Measurements from ENCODE around the gene TFR2.
A peak's percentile ranks its signal among the peaks of the same experiment; 100 is the strongest.

TFR2 gene

GRCh38 chr7:100641463-100641859 lies at the start of gene TFR2:
Gene TFR2 (minus strand): TSS chr7:100641552. CDS start chr7:100641509, 43 bp downstream.
- DNase-seq (ENCODE audit: low spot score), result peak; percentile 87

- DNase-seq (ENCODE audit: low spot score), result no peak
Measured at GRCh38 chr7:100689230-100690135, 48.1 kb upstream of the TFR2 start.

DNA sequence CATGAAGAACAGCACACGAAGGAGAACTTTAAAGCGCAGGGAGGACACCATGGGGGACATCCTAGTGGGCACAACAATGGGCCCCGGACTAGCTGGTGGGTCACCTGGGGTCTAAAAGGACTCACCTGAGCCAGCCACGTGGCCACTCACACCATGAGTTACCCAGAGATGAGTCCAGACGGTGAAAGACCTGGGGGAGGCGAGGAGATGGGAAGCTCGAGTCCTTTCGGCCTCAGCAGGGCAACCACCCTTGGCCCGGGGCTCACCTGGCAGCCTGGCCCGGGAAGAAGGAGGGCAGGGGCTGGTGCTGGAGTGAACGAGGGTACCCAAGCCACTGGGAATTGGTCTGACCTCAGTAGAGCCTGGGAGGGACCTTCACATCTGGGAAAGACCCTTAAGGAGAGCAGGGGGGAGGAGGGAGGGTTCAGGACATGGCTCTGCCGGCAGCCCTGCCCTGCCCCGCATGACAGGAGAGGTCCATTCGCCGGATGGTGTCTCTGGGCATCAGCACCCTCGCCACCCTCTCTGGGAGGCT lies 47.0 kb upstream of the TFR2 start:
- no peak for DNase-seq (ENCODE audit: low spot score)

DNA sequence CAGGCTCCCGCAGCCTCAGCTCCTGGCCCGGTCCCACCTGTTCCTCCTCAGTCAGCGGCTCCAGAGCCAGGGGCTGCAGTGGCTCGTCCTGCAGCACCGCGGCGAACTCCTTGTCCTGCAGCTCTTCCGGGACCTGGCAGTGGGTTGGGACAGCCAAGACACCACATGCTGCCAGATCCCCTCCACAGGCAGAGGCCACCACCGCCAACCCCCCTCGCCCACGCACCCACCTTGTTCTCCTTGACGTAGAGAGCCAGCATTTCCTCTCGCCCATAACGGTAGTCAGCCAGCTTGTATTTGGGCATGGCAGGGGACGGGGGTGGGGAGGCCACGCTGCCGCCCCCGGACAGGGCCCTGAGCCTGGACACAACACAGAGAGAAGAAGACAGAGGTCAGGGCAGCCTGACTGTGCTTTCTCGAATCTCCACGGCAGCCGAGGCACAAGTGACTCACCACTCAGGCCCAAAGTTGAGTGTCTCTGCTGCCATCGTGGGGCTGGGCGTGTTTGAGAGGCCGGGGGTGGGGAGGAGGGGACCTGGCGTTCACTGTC lies 46.5 kb upstream of the TFR2 start:
- DNase-seq (ENCODE audit: low spot score), result no peak

DNA sequence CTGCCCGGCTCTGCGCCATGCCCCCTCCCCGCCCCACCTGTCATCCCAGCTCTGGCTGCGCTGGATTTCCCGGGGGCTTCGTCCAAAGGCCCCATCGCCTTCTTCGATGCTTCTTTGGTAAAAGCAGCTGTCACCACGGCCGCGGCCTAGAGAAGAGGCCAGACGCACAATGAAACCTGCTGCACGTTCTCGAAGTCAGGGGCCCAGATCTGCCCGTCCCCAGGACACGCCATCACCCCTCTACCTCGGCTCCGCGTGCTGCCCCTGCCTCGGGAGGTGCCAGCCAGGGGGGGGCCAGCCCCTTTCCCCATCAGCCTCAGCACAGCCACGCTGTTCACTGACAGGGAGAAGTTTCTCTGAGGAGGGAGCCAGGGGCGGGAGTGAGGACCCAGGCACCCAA lies 45.9 kb upstream of the TFR2 start:
- no peak for DNase-seq (ENCODE audit: low spot score)

DNA sequence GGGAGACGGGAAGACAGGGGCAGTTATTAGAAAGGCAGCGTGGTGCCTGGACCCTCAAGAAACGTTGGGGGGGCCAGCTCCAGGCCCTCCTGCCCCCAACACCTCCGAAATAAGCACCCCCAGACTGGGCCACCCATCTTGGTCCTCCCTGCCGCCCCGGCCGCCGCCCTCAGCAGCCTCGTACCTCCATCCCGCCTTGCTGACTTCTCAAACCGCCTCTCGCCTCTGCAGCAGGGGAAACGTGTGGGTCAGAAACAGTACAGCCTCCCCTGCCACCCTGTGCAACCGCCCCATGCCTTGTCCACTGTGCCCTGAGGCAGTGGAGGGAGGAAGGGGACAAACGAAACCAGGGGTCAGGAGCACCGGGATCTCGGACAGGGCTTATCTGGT lies 45.5 kb upstream of the TFR2 start:
- DNase-seq (ENCODE audit: low spot score), result no peak

GRCh38 chr7:100686201-100686821 lies 45.0 kb upstream of the TFR2 start:
- no peak for DNase-seq (ENCODE audit: low spot score)

DNA sequence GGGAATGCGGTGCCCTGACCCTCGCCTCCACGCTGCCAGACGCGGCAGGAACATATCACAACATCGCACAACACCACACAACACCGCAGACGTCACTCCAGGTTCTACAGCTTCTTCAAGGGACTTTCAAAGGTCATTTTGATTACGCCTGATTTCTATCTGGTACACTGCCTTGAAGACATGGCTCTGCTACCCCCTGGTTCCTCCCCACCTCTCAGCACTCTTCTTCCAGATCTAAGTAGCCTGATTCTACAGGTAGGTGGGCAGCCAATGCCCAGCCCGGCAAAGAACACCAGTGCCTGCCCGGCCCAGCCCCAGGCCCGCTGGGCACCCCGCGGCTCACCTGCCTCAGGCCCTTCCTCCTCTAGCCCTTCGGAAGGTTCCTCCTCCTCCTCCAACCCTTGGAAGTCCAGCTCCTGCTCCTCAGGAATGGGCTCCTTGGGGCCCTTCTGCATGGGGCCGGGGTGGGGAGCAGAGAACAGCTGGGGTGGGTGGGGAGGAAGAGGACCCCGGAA lies 44.3 kb upstream of the TFR2 start:
- no peak for DNase-seq (ENCODE audit: low spot score)

- DNase-seq (ENCODE audit: low spot score), result no peak
Measured at GRCh38 chr7:100685049-100685605, 43.8 kb upstream of the TFR2 start.

GRCh38 chr7:100684534-100685042 lies 43.2 kb upstream of the TFR2 start:
- no peak for DNase-seq (ENCODE audit: low spot score)

DNA sequence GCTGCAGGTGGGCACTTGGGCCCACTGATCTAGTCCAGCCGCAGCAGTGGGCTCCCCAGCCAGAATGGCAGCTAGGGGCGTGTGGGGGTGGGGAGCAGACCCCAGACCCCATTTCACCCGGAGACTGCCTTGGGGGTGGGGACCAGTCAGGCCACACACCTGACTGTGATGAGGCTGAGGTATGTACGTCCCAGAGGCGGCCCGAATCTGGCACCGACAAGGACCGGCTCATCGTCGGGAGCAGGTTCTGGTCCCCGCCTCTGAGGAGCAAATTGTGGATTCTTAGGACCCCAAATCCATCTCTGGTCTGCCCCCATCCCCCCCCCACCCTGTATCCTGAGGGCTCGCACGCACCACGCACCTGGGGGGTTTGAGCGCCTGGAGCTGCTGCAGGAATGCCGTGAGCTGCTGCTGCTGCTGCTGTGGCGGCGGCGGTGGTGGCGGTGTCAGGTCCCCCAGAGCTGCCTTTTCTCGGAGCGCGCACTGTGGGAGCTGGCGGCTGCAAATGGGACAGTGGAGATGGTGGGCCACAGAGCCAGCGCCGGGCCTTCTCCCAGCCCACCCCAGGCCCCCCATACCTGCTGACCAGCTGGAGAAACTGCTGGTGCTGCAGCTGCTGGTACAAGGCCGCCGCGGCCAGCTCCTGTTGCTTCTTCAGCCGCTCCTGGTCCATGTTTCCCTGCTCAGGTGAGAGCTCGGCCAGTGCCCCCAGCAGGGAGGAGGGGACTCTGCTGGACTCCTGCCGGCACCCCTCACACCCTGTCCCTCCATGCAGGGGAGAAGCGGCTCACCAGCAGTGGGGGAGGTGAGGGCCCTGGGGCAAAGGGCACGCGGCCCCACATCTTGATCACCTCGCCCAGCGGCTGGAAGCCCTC lies 42.5 kb upstream of the TFR2 start:
- DNase-seq (ENCODE audit: low spot score), result no peak

DNA sequence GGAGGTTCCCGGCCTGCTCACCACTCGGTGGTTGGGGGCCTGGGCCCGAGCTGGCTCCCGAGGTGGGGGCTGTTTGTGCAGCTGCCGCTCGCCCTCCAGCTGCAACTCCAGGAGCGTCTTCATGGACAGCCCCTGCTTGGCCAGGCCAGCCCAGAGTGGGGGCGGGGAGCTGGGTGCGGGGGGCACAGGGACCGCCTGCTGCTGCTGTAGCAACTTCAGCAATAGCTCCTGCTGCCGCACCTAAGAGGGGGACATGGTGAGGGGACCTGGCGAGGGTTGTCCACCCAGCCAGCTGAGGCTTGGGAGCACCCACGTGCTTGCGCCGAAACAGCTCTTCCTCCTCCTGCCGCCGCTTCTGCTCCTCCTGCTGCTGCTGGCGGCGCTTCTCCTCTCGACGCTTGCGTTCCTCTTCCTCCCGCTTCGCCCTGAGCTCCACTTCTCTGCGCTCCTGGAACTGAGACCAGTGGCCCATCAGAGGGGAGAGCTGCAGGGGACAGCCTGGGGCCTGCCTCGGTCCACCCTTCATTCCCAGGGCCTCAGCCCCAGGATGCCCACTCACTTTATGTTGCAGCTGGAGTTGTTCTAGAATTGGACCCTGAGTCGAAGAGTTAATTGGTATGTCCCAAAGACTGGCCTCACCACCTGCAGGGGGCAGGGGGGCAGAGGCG lies 41.8 kb upstream of the TFR2 start:
- no peak for DNase-seq (ENCODE audit: low spot score)

DNA sequence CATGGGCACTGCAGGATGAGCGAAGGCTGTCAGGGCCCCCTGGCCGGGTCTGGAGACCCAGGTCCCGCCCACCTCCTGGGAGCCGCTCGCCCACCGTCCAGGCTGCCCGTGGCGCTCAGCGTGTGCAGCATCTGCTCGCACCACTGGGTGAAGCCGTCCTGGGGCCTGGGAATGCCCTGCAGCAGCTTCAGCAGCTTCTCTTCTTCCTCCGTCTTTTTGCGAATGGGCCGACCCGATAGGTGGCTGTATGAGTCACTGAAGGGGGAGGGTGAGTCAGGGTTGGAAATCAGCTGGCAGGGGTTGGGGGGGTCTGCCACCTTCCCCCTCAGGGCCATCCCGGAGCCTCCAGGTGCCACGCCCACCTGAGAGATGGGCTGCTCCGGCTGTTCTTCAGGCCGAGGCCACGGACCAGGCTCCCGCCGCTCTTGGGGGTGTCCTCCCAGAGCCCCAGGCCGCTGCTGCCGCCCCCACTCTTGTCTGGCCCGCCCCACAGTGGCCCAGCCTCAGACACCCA lies 40.9 kb upstream of the TFR2 start:
- no peak for DNase-seq (ENCODE audit: low spot score)

GRCh38 chr7:100681491-100682227 lies 40.3 kb upstream of the TFR2 start:
- DNase-seq (ENCODE audit: low spot score), result no peak

DNA sequence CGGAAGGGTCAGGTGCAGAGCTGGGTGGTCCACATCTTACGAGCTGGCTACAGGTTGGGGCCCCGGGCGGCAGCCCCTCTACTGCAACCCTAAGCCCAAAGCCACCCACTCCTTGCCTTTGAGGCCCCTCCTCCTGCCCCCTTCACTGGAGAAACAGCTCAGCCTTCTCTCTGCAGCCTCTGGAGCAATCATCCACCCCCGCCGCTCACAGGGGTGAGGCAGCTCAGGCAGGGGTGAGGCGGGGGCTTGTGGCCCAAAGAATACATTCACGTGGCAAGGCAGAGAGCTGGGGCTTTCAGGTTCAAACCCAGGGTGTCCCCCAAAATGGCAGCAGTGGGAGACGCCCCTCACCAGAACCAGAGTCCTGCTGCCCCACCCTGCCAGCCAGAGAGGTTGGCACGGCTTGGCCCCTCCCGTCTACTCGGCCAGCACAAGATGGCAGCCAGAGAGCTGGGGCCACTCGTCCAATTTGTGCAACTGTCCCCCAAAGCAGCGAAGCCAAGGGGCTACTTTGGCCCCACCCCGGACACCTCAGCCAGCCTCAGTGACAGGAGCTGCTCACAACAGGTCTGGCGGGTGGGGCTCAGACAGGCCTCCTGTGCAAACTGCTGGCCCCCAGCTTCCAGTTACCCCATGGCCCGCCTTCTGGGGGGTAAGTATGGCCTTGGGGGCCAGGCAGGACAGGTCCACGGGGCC lies 39.4 kb upstream of the TFR2 start:
- no peak for DNase-seq (ENCODE audit: low spot score)

- DNase-seq (ENCODE audit: low spot score), result no peak
Measured at GRCh38 chr7:100679927-100680575, 38.7 kb upstream of the TFR2 start.

DNA sequence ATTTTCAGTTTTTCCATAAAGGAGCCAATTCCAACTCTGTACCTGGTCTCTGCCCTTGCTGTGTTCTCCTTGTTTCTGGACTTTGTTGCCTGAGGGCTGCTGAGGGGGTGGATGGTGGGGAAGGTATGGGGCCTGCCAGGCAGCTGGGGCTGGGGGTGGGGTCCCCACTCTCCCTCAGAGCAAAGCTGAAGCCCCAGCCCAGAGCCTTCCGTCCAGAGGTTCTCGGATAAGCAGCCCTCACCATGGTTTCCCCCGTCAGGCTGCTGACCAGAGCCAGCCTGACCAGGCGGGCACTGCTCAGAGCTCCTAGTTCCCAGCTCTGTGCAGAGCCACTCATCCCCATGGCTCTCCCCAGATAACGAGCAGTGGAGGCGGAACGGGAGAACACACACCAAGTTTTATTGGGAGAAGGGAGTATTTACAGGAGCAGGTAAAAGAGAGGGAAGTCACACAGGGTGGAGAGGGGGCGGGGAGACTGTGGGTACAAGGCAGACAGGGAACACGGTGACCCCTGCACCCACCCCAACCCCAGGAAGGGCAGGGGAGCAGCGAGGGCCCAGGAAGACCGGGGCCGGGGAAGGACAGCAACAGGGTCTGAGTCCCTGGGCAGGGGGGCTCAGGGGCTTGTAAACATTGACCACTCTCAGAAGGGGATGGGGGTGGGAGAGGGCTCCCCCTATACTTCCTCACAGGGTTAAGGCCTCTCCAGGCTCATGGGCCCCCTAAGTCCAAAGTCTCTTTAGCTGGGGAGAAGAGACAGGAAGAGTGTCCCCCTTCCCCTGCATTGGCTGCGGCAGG lies 38.0 kb upstream of the TFR2 start:
- DNase-seq (ENCODE audit: low spot score), result no peak
